AG09319 (cell line): ENCODE results near the gene GPN1.

Experiments
- DNase-seq: peaks from one replicate; pipeline ENCODE4 v3.0.0-alpha.2; 2010; ENCODE audit warnings: low read depth; ENCODE audit errors: extremely low read depth
- CTCF ChIP-seq: IDR thresholded peaks from 2 replicates; pipeline ENCODE4 v1.5.1; 2011; ENCODE audit warnings: low read depth, mild to moderate bottlenecking, inconsistent platforms, low read length, moderate library complexity

Gene GPN1

GRCh38 chr2:27628767-27629709 is at the start of gene GPN1, which contains the start of gene CCDC121:
Gene GPN1 (plus strand): TSS chr2:27629050. CDS start chr2:27629059, 9 bp downstream.
Gene CCDC121 (minus strand): TSS chr2:27629012. CDS start chr2:27627799, 1,213 bp downstream.
- peak; percentile 61 for DNase-seq
- TF ChIP-seq CTCF, result no peak; the same call in 1 of the 2 replicates

- no peak for DNase-seq
- no peak for TF ChIP-seq CTCF
These were observed 47.3 kb upstream of the GPN1 start for GRCh38 chr2:27581417-27582128.

GRCh38 chr2:27582129-27582694 is 46.6 kb upstream of the GPN1 start:
- DNase-seq, result no peak

GRCh38 chr2:27582695-27583389 is 46.0 kb upstream of the GPN1 start, which contains the start of gene ZNF512:
Gene ZNF512 (plus strand): TSS chr2:27583042. CDS start chr2:27583113, 71 bp downstream.
- no peak; the same call in 1 of the 2 replicates for TF ChIP-seq CTCF
- peak; percentile 87 for DNase-seq

More at GRCh38 chr2:27582129-27582694, 46.6 kb upstream of the GPN1 start:
- TF ChIP-seq CTCF, result no peak

GRCh38 chr2:27583390-27583915 is 45.4 kb upstream of the GPN1 start:
- no peak for DNase-seq
- TF ChIP-seq CTCF, result no peak

GRCh38 chr2:27584597-27584996 is 44.3 kb upstream of the GPN1 start:
- no peak for TF ChIP-seq CTCF
- no peak for DNase-seq
